ENCODE data around the gene CHMP1A. TPM values are rescaled to one million over a fixed set of nuclear protein-coding genes. Genes with fewer than 3 reads are reported as not detected.
A peak's percentile ranks its signal among the peaks of the same experiment; 100 is the strongest.

Gene CHMP1A
- total RNA-seq, 1 donor from 2014 or later, result 132 TPM

GRCh38 chr16:89633064-89633631 lies 24.4 kb downstream of the CHMP1A start:
- TF ChIP-seq CTCF (conservative IDR thresholded peaks at IDR 0.05; ENCODE audit: low read depth, low read length), result no peak
- peak overlapping the region; percentile 19 for H3K4me3 ChIP-seq (ENCODE audit: low read depth, low read length)
- DNase-seq (ENCODE audit: low read depth), result no peak

- no peak for DNase-seq (ENCODE audit: low read depth)
- no peak overlapping the region for H3K4me3 ChIP-seq (ENCODE audit: low read depth, low read length)
- no peak for TF ChIP-seq CTCF (conservative IDR thresholded peaks at IDR 0.05; ENCODE audit: low read depth, low read length)
These were observed 27.5 kb downstream of the CHMP1A start for GRCh38 chr16:89629827-89630610.

- DNase-seq (ENCODE audit: low read depth), result no peak
- no peak overlapping the region for H3K4me3 ChIP-seq (ENCODE audit: low read depth, low read length)
- no peak for TF ChIP-seq CTCF (conservative IDR thresholded peaks at IDR 0.05; ENCODE audit: low read depth, low read length)
These were observed 32.4 kb downstream of the CHMP1A start for GRCh38 chr16:89624777-89625761.

- no peak for TF ChIP-seq CTCF (conservative IDR thresholded peaks at IDR 0.05; ENCODE audit: low read depth, low read length)
- no peak for DNase-seq (ENCODE audit: low read depth)
- H3K4me3 ChIP-seq (ENCODE audit: low read depth, low read length), result no peak overlapping the region
These were observed 33.8 kb downstream of the CHMP1A start for GRCh38 chr16:89623511-89624261.

- no peak overlapping the region for H3K4me3 ChIP-seq (ENCODE audit: low read depth, low read length)
- DNase-seq (ENCODE audit: low read depth), result no peak
- no peak for TF ChIP-seq CTCF (conservative IDR thresholded peaks at IDR 0.05; ENCODE audit: low read depth, low read length)
These were observed 35.7 kb downstream of the CHMP1A start for GRCh38 chr16:89621698-89622409.

All from epithelial cell of proximal tubule (primary cell).